Dendritic cell treated with granulocyte-macrophage colony-stimulating factor and Interleukin-4, amounts not matched to agents 40 ng/mL and 50 ng/mL, for 4 days (primary cell): ENCODE data around the gene FOXN3.
A peak's percentile ranks its signal among the peaks of the same experiment; 100 is the strongest.

Experiments used
- H3K27ac Mint-ChIP-seq: one replicate; pipeline ENCODE4 v1.8.0; 2022; ENCODE audit warnings: mild to moderate bottlenecking, mixed read lengths
- H3K27me3 Mint-ChIP-seq: one replicate; pipeline ENCODE4 v1.8.0; 2022; ENCODE audit warnings: mild to moderate bottlenecking, mixed read lengths
- H3K36me3 Mint-ChIP-seq: one replicate; pipeline ENCODE4 v1.8.0; 2022; ENCODE audit warnings: low read depth, mixed read lengths
- H3K4me1 Mint-ChIP-seq: one replicate; pipeline ENCODE4 v1.8.0; 2022; ENCODE audit warnings: low read depth, mixed read lengths
- H3K4me3 Mint-ChIP-seq: one replicate; pipeline ENCODE4 v1.8.0; 2022; ENCODE audit warnings: mild to moderate bottlenecking, moderate library complexity, mixed read lengths
- H3K9me3 Mint-ChIP-seq: one replicate; pipeline ENCODE4 v1.8.0; 2022; ENCODE audit warnings: mixed read lengths
- intact Hi-C: fragments of 100-400 bp; cut with micrococcal nuclease; formaldehyde crosslinking; loops from one replicate; pipeline ENCODE4 v1.15.0; 2022

Gene FOXN3

DNA sequence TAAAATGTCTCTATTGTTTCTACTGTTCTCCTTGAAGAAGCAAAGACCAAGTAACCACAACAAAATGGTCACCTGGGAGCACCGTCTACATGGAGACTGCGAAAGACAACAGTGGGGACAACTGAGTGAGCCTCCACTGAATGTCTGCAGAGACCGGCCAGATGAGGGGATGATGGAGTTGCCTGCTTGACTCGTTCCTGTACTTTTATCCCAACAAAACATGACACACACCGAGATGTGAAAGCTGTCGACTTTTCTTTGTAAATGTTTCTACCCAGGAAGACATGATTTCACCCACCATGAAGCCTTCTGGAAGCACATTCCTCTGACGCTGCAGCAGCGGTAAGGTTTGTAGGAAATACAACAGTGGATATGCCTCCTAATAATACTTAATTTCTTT, 66.9 kb downstream of the FOXN3 start:
- no peak overlapping the region for H3K4me3 Mint-ChIP-seq
- H3K4me1 Mint-ChIP-seq, result peaks cover 30% of the 10 kb centered on the region
- H3K36me3 Mint-ChIP-seq, result peaks cover 62% of the 10 kb centered on the region
- no peaks in the 10 kb centered on the region for H3K27me3 Mint-ChIP-seq
- no peaks in the 10 kb centered on the region for H3K9me3 Mint-ChIP-seq
- intact Hi-C loops, result no loop called here
- H3K27ac Mint-ChIP-seq, result no peak overlapping the region

DNA sequence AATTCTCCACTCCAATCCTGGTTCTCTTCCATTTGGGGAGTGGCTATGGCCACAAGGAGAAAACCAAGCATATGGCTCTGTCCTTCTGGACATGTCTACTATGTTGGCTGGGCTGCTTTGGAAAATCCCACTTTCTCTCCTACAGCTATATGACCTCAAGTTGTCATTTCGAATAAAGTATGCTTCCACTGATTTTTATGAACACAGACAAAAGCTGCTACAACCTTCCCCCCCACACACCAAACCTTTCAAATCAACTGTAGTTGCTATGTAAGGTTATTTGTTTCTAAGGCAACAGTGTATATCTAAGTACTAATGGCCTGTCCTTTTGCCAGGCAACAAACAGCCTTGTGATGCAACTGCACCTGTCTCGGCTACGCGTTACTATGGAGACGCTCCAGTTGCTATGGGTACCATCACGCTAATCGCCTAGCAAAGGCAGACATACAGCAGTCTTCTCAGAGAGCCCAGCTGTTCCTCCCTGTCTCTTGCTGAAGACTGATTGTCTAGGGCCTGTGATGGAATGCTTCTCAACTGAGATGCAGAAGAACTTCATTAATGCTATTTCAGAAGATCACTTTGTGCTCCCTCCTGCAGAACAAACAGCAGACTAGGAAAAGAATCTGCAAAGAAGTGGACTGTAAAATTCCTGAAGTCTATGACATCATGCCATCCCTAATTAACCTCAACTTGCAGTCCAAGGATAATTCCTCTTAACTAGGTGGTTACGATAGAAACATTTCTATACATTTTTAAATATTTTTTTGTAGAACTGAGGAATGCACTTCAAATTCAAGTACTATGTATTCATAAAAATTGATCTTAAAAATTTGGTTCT, 67.6 kb downstream of the FOXN3 start:
- peaks cover 30% of the 10 kb centered on the region for H3K4me1 Mint-ChIP-seq
- no peaks in the 10 kb centered on the region for H3K9me3 Mint-ChIP-seq
- intact Hi-C loops, result no loop called here
- peaks cover 70% of the 10 kb centered on the region for H3K36me3 Mint-ChIP-seq
- H3K27me3 Mint-ChIP-seq, result no peaks in the 10 kb centered on the region
- no peak overlapping the region for H3K27ac Mint-ChIP-seq
- H3K4me3 Mint-ChIP-seq, result no peak overlapping the region

DNA sequence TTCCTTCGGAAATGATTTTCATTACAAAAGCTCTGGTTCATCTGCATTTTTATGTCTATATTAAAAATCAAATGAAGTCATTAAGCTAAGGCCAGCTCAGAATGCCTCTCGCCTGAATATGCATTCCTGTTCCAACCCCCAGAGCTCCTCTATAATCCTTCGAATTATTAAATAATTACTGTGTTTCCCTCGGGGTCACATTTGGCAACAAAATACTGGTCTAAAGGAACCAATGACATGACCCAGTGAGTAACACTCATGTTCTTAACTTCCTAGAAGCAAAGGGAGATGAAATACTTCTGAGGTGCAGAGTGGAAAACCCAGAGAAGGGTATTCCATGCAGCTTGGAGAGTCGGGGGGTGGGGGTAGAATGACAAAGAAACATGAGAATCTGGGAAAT, 68.3 kb downstream of the FOXN3 start:
- no peaks in the 10 kb centered on the region for H3K9me3 Mint-ChIP-seq
- intact Hi-C loops, result no loop called here
- peaks cover 77% of the 10 kb centered on the region for H3K36me3 Mint-ChIP-seq
- no peak overlapping the region for H3K27ac Mint-ChIP-seq
- no peak overlapping the region for H3K4me3 Mint-ChIP-seq
- peaks cover 28% of the 10 kb centered on the region for H3K4me1 Mint-ChIP-seq
- no peaks in the 10 kb centered on the region for H3K27me3 Mint-ChIP-seq

DNA sequence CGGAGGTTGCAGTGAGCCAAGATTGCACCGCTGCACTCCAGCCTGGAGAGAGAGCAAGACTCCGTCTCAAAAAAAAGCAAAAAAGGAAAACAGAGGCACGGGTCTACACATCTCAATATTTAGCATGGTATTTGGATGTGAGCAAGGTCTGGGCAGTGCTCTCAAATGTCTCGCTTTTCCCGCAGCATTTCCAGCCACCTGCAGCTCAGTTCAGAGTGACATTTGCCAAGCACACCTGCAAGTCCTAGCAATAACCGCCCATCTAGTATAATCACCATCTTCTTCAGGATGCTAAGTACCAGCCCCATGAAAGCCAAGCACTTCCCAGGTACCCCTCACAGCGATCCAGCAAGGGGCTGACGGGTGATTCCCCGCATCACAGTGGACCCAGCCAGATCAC, 69.1 kb downstream of the FOXN3 start:
- peaks cover 74% of the 10 kb centered on the region for H3K36me3 Mint-ChIP-seq
- H3K27me3 Mint-ChIP-seq, result no peaks in the 10 kb centered on the region
- H3K9me3 Mint-ChIP-seq, result no peaks in the 10 kb centered on the region
- no peak overlapping the region for H3K27ac Mint-ChIP-seq
- intact Hi-C loops, result no loop called here
- no peak overlapping the region for H3K4me3 Mint-ChIP-seq
- peaks cover 19% of the 10 kb centered on the region for H3K4me1 Mint-ChIP-seq

DNA sequence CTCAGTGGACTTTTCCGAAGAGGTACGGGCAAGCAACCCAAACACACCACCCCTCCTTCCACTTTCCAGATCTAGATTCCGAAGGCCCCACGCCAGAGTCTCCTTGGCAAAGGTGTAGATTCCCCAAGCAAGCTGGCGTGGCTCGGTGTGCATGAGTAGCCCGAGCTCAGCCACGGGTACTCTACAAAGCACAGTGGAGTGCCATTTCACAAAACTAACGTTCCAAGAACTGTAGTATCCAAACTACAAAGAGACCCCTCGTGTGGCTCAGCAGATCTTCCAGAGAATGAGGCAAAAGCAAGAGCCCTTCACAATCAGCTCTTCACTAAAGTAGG, 72.1 kb downstream of the FOXN3 start:
- Mint-ChIP-seq H3K4me1 (peaks cover 19% of the 10 kb centered on the region), H3K36me3 (peaks cover 81% of the 10 kb centered on the region), H3K27ac (no peak overlapping the region), H3K9me3 (no peaks in the 10 kb centered on the region), H3K4me3 (no peak overlapping the region), H3K27me3 (no peaks in the 10 kb centered on the region)
- intact Hi-C loops, result no loop called here

DNA sequence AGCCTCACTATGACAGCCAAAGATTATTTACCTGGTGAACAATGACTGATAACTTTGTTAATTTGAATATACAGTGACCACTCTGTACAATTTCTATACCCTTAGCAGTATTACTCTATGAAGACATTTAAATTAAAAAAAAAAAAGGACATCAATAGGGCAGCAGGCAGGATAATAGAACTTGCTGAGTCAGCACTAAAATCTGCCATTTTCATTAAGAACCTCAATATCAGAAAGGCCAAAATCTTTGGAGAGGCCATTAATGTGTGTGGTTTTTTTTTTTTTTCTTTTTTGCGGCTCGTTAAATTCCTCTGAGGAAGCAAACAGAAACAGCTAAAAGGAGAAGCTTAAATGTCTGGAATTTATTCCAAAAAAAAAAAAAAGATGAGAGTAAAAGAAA, 73.7 kb downstream of the FOXN3 start:
- no peak overlapping the region for H3K27ac Mint-ChIP-seq
- peaks cover 73% of the 10 kb centered on the region for H3K36me3 Mint-ChIP-seq
- H3K27me3 Mint-ChIP-seq, result no peaks in the 10 kb centered on the region
- intact Hi-C loops, result no loop called here
- H3K9me3 Mint-ChIP-seq, result no peaks in the 10 kb centered on the region
- no peak overlapping the region for H3K4me3 Mint-ChIP-seq
- peaks cover 34% of the 10 kb centered on the region for H3K4me1 Mint-ChIP-seq

DNA sequence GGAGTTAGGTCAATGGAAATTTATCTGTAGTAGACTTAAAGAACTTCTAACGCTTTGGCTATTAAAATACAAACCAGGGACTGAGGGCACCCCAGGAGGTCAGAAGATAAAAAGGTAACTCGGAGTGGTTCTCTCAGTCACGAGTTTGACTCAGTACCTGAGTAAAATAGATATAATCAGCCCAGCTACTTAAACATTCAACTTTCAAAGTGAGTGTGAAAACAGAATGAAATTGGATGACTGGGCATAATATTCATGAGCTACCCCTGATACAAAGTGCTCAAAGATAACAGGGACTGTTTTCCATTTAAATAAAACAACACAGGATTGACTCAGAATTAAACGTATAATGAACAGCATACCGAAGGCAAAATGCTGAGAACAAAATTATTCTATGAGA, 75.0 kb downstream of the FOXN3 start:
- Mint-ChIP-seq H3K9me3 (no peaks in the 10 kb centered on the region), H3K27me3 (no peaks in the 10 kb centered on the region), H3K27ac (no peak overlapping the region), H3K4me1 (peaks cover 46% of the 10 kb centered on the region), H3K36me3 (peaks cover 66% of the 10 kb centered on the region), H3K4me3 (no peak overlapping the region)
- intact Hi-C loops, result no loop called here

DNA sequence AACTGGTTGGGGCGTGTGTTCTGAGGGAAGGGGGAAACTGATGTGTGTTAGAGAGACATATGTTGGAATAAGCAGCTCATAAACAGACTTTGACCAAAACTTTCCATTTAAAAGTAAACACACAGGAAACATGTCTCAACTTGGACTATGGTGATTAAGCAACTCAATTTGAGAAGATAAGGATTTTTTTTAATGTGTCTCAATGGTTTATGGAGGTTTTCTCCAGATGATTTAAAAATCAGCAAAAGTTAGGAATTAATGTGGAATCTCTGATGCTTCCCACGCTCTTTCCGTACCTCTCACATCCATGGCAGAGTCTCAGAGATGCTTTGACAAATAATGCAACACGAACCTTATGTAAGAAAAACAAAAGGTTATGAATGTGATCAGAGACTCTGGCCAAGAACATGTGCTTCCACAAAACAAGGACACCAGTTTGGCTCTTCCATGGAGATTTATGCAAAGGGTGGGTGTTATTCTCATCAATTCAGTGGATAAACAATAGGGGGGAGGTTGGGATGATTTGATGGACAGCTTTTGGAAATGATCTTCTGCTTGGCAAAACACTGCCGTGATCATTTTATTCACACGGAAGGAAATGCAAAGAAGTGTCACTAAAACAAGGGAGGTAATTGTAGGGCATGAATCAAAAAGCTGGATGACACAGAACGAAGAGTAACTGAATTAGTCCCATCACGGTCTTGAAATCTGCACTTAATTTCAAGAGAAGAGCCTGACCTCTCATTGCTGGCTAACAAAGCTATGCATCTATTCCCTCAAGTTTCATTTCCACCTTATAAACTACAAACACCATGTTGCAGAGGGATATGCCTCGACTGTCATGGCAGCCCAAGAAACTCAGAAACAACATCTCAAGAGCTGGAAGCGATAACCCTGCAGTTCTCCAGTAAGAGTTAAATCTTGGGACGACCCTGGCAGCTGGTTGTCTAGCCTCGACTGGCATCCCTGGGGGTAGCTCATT, 76.5 kb downstream of the FOXN3 start:
- H3K4me1 Mint-ChIP-seq, result peaks cover 58% of the 10 kb centered on the region

DNA sequence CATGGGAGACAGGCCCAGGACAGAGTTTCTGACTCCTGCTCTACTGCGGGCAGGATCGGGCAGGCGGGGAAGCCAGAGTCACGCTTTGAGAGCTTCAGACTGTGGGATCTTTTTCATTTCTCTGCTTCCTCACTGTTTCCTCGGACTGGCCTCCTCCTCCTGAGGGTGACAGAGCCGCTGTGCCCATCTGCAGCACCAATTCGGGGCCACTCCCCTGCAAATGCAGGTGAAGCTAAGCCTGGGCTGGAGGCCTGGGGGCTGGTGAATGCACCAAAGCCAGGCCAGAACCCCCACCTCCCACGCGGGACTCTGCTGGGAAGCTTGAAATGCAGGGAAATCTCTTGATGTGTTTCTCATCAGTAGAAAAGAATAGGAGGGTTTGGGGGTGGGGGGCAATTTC, 77.5 kb downstream of the FOXN3 start:
- Mint-ChIP-seq H3K4me1 (peaks cover 58% of the 10 kb centered on the region), H3K9me3 (no peaks in the 10 kb centered on the region), H3K4me3 (no peak overlapping the region), H3K27ac (peak overlapping the region; percentile 47), H3K27me3 (no peaks in the 10 kb centered on the region), H3K36me3 (peaks cover 53% of the 10 kb centered on the region)
- intact Hi-C loops, result no loop called here

More for the DNA sequence above, 76.5 kb downstream of the FOXN3 start:
- peaks cover 62% of the 10 kb centered on the region for H3K36me3 Mint-ChIP-seq
- intact Hi-C loops, result no loop called here
- H3K9me3 Mint-ChIP-seq, result no peaks in the 10 kb centered on the region
- H3K4me3 Mint-ChIP-seq, result no peak overlapping the region
- H3K27ac Mint-ChIP-seq, result peak overlapping the region; percentile 47
- H3K27me3 Mint-ChIP-seq, result no peaks in the 10 kb centered on the region

DNA sequence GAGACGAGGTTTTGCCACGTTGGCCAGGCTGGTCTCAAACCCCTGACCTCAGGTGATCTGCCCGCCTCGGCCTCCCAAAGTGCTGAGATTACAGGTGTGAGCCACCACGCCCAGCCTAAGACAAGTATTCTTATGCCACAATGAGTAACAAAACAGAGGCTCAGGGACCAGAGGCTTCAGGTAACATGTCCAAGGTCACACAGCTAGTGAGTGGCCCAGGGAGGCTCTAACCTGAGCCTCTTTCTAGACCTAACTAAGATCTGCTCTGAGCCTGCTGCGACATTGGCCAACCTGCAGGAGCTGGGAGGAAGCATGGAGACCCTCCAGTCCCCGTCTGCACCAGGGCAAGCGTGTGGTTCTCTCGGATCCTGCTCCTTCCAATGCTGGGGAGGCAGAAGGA, 77.9 kb downstream of the FOXN3 start:
- Mint-ChIP-seq H3K27me3 (no peaks in the 10 kb centered on the region), H3K4me1 (peaks cover 58% of the 10 kb centered on the region), H3K36me3 (peaks cover 51% of the 10 kb centered on the region), H3K27ac (peak overlapping the region; percentile 47), H3K4me3 (no peak overlapping the region), H3K9me3 (no peaks in the 10 kb centered on the region)
- intact Hi-C loops, result no loop called here

DNA sequence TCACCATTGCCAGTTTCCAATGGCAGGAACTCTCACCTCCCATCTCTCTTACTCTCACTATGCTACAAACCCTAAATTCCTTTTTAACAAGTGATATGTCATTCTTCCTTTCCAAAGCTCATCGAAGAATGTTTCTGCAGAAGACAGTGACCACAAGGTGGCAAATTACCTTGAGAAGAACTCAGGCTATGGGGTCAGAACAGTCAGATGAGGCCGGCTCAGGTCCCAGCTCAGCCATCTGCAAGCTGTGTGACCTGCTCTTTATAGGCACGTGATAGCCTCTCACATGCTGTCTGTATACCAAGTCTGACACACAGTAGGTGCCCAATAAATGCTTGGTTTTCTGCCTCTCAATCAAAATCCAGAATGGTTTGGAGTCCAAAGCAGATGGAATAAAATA, 80.7 kb downstream of the FOXN3 start:
- H3K27me3 Mint-ChIP-seq, result no peaks in the 10 kb centered on the region
- H3K4me1 Mint-ChIP-seq, result peaks cover 64% of the 10 kb centered on the region
- no peaks in the 10 kb centered on the region for H3K9me3 Mint-ChIP-seq
- H3K36me3 Mint-ChIP-seq, result peaks cover 57% of the 10 kb centered on the region
- H3K4me3 Mint-ChIP-seq, result no peak overlapping the region
- H3K27ac Mint-ChIP-seq, result no peak overlapping the region
- intact Hi-C loops, result no loop called here

DNA sequence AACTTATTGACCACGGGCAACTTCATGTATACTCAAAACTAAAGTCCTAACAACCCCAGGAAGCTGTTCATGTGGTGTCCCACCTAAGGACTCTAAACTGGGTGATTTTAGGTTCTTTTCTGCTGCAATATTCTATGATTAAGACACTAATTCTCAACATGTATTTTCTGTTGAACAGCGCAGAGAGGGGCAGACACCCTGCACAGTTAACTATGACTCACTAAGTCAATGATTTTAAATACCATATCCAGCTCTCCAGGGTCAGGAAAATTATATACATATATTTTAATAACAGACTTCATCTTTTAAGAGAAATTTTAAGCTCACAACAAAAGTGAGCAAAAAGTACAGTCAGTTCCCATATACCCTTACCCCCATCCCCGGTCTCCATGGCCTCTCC, 85.0 kb downstream of the FOXN3 start:
- peaks cover 43% of the 10 kb centered on the region for H3K4me1 Mint-ChIP-seq
- no peaks in the 10 kb centered on the region for H3K9me3 Mint-ChIP-seq
- H3K4me3 Mint-ChIP-seq, result no peak overlapping the region
- no peaks in the 10 kb centered on the region for H3K27me3 Mint-ChIP-seq
- intact Hi-C loops, result no loop called here
- peaks cover 54% of the 10 kb centered on the region for H3K36me3 Mint-ChIP-seq
- H3K27ac Mint-ChIP-seq, result no peak overlapping the region

DNA sequence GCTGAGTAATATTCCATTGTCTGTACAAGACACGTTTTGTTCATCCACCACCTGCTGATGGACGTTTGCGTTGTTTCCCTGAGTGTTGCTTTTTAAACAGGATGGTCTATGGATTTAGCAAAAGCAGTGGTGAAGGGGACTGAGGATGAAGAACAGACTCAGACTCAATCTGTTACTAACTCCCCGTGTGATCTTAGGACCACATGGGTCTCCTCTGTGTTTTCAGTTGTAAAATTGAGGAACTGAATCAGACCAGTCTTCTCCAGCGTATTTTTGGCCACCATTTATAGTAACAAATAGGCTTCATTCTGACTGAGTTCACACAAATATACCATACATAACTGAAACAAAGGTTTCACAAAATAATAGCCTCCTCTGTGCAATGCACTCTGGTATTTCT, 85.6 kb downstream of the FOXN3 start:
- intact Hi-C loops, result no loop called here
- no peak overlapping the region for H3K27ac Mint-ChIP-seq

DNA sequence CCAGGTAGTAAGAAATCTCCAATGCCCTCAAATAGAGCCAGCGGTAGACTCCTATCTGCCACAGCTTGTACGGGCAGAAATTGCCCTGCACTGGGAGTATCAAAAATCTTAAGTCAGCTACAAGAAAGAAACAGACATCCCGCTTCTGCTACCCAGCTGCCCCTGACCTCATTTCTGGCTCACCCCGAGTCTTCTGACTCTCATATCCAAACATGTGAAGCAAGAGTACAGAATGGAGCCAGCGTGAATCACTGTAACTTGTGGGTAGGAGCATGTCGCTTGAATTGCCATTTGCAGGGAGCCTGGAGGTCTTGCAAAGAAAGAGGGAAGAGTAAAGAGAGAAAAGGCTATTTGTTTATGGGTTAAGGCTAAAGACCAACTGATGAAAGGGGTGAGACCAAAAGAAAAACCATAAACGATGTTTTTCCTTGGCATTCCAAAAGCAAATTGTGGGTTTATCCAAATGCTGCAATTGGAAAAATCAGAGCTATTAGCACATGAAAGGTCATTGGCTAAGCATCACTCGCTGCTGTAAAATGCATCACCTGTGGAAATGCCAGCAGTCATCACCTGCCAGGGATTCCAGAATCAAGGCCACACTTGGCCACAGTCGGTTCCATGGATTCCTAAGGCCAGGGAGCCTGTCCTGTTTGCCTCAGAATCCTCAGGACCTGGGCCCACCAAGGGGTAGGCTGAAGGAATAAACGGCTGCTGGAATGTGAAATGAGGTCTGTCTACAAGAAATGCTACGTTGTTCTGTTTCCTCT, 86.6 kb downstream of the FOXN3 start:
- H3K9me3 Mint-ChIP-seq, result no peaks in the 10 kb centered on the region
- H3K36me3 Mint-ChIP-seq, result peaks cover 56% of the 10 kb centered on the region
- H3K4me1 Mint-ChIP-seq, result peaks cover 32% of the 10 kb centered on the region
- no peak overlapping the region for H3K27ac Mint-ChIP-seq
- H3K27me3 Mint-ChIP-seq, result no peaks in the 10 kb centered on the region
- intact Hi-C loops, result no loop called here
- no peak overlapping the region for H3K4me3 Mint-ChIP-seq

More for the DNA sequence above, 85.6 kb downstream of the FOXN3 start:
- Mint-ChIP-seq H3K27me3 (no peaks in the 10 kb centered on the region), H3K9me3 (no peaks in the 10 kb centered on the region), H3K4me3 (no peak overlapping the region), H3K4me1 (peaks cover 38% of the 10 kb centered on the region), H3K36me3 (peaks cover 52% of the 10 kb centered on the region)
